Parathyroid adenoma (tissue), 2 donors: ENCODE results near the gene RELN.

Source experiments
- H2AFZ ChIP-seq: fragments of 300-600 bp; sonication (generic); one replicate; pipeline ENCODE4 v1.7.0; 2017; ENCODE audit warnings: antibody characterized with exemption, mild to moderate bottlenecking
- H3K27ac ChIP-seq: fragments of 300-600 bp; sonication (generic); one replicate; pipeline ENCODE4 v1.7.0; 2017
- H3K27me3 ChIP-seq: fragments of 300-600 bp; sonication (generic); one replicate; pipeline ENCODE4 v1.7.0; 2017; ENCODE audit warnings: low read length; ENCODE audit not compliant: control insufficient read depth, insufficient read depth
- H3K36me3 ChIP-seq: fragments of 300-600 bp; sonication (generic); one replicate; pipeline ENCODE4 v1.7.0; 2017; ENCODE audit warnings: low read length; ENCODE audit not compliant: control insufficient read depth, insufficient read depth
- H3K4me1 ChIP-seq: fragments of 300-600 bp; sonication (generic); one replicate; pipeline ENCODE4 v1.7.0; 2017; ENCODE audit warnings: control low read depth
- H3K4me2 ChIP-seq: fragments of 300-600 bp; sonication (generic); one replicate; pipeline ENCODE4 v1.7.0; 2017; ENCODE audit warnings: low read length
- H3K4me3 ChIP-seq: fragments of 300-600 bp; sonication (generic); one replicate; pipeline ENCODE4 v1.7.0; 2017; ENCODE audit warnings: low read depth, low read length
- H3K79me2 ChIP-seq: fragments of 300-600 bp; sonication (generic); one replicate; pipeline ENCODE4 v1.7.0; 2017; ENCODE audit warnings: control low read depth
- H3K9ac ChIP-seq: fragments of 300-600 bp; sonication (generic); one replicate; pipeline ENCODE4 v1.7.0; 2017; ENCODE audit warnings: mild to moderate bottlenecking
- H3K9me3 ChIP-seq: fragments of 300-600 bp; sonication (generic); one replicate; pipeline ENCODE4 v1.7.0; 2017; ENCODE audit warnings: low read length; ENCODE audit not compliant: control insufficient read depth
- CTCF ChIP-seq: fragments of 300-600 bp; sonication (generic); IDR thresholded peaks from one replicate; pipeline ENCODE4 v1.7.0; 2017; ENCODE audit warnings: antibody characterized with exemption, mild to moderate bottlenecking
- donor health status: primary hyperparathyroidism.

The RELN gene

DNA sequence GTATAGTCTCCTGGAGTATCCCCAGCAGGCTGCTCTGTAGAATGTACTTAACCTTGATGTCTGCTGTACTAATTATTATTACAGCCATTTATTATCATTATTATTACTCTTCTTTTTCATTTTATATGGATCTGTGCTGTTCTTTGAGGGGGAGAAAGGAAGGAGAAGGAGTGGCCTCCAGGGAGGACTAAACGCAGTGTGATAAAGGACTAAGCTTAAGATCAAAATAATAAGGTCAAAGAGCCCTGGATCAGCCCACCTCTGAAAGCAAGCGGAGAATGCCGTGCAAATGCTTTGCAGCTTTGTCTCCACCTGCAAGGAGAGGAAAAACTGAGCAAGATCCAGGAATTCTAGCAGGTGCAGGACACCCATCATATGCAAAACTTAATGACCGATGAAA lies 65.3 kb downstream of the RELN start:
- H3K79me2 ChIP-seq: no peaks in the 10 kb centered on the region
- no peak for TF ChIP-seq CTCF
- H3K27ac ChIP-seq: no peak overlapping the region
- H2AFZ ChIP-seq: no peak overlapping the region
- H3K9ac ChIP-seq: no peak overlapping the region
- no peaks in the 10 kb centered on the region for H3K4me1 ChIP-seq
- H3K27me3 ChIP-seq: no peaks in the 10 kb centered on the region
- H3K36me3 ChIP-seq: no peaks in the 10 kb centered on the region
- no peak overlapping the region for H3K4me3 ChIP-seq
- no peaks in the 10 kb centered on the region for H3K9me3 ChIP-seq
- no peak overlapping the region for H3K4me2 ChIP-seq

DNA sequence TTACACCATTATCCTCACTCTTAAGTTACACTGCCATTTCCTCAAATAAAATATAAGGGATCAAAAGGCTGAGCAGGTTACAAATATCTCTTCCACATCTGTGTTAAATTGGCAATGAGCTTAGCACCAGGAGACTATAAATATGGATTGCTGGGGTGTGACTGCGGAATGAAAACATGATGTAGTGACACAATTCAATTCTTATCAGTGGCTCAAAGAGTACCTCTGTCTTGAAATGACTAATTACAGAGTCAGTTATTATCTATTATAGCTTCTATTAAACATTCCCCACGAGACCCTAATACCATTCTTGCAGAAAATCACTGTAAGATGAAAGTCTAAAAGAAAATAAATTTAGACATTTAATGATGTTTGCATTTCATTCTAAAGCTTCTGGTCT lies 67.1 kb downstream of the RELN start:
- H3K27ac ChIP-seq: no peak overlapping the region
- no peaks in the 10 kb centered on the region for H3K36me3 ChIP-seq
- H2AFZ ChIP-seq: no peak overlapping the region
- no peak for TF ChIP-seq CTCF
- no peaks in the 10 kb centered on the region for H3K9me3 ChIP-seq
- no peaks in the 10 kb centered on the region for H3K27me3 ChIP-seq
- no peaks in the 10 kb centered on the region for H3K4me1 ChIP-seq
- H3K9ac ChIP-seq: no peak overlapping the region
- no peak overlapping the region for H3K4me2 ChIP-seq
- no peaks in the 10 kb centered on the region for H3K79me2 ChIP-seq
- no peak overlapping the region for H3K4me3 ChIP-seq

- Histone ChIP-seq H3K36me3 (no peaks in the 10 kb centered on the region), H3K4me3 (no peak overlapping the region), H3K27ac (no peak overlapping the region), H3K4me1 (no peaks in the 10 kb centered on the region), H2AFZ (no peak overlapping the region), H3K4me2 (no peak overlapping the region), H3K27me3 (no peaks in the 10 kb centered on the region), H3K9me3 (no peaks in the 10 kb centered on the region), H3K9ac (no peak overlapping the region), H3K79me2 (no peaks in the 10 kb centered on the region)
- no peak for TF ChIP-seq CTCF
Measured at GRCh38 chr7:103921692-103922091, 67.8 kb downstream of the RELN start.

- Histone ChIP-seq H2AFZ (no peak overlapping the region), H3K27ac (no peak overlapping the region), H3K4me2 (no peak overlapping the region), H3K27me3 (no peaks in the 10 kb centered on the region), H3K79me2 (no peaks in the 10 kb centered on the region), H3K4me1 (no peaks in the 10 kb centered on the region), H3K36me3 (no peaks in the 10 kb centered on the region), H3K9me3 (no peaks in the 10 kb centered on the region), H3K4me3 (no peak overlapping the region), H3K9ac (no peak overlapping the region)
- TF ChIP-seq CTCF: no peak
Measured at GRCh38 chr7:103919272-103919868, 70.1 kb downstream of the RELN start.

GRCh38 chr7:103918631-103919271 lies 70.7 kb downstream of the RELN start:
- Histone ChIP-seq H3K36me3 (no peaks in the 10 kb centered on the region), H3K4me1 (no peaks in the 10 kb centered on the region), H3K27me3 (no peaks in the 10 kb centered on the region), H3K9me3 (no peaks in the 10 kb centered on the region), H3K4me2 (no peak overlapping the region), H2AFZ (no peak overlapping the region), H3K79me2 (no peaks in the 10 kb centered on the region), H3K9ac (no peak overlapping the region), H3K4me3 (no peak overlapping the region), H3K27ac (no peak overlapping the region)
- no peak for TF ChIP-seq CTCF
